Neural cell (in vitro differentiated cells): ENCODE data around the gene ROCK1. TPM values are rescaled to one million over a fixed set of nuclear protein-coding genes. Genes with fewer than 3 reads are reported as not detected.

ENCODE experiments used
- H2AFZ ChIP-seq: fragments of 200-600, 300-800 bp; sonication (generic), shearing (Covaris generic); 2 replicates; pipeline ENCODE4 v1.6.0; 2014; ENCODE audit warnings: low read depth, mild to moderate bottlenecking, antibody characterized with exemption, low read length, moderate library complexity
- H3F3A ChIP-seq: fragments of 200-600 bp; shearing (Covaris generic); 2 replicates; pipeline ENCODE4 v1.6.1; 2016; ENCODE audit warnings: mild to moderate bottlenecking, moderate library complexity, mixed read lengths, antibody characterized with exemption, low read length; ENCODE audit not compliant: insufficient read depth, poor library complexity, severe bottlenecking
- H3K27ac ChIP-seq: fragments of 200-600, 300-800 bp; sonication (generic), shearing (Covaris generic); 2 replicates; pipeline ENCODE4 v1.5.1; 2014; ENCODE audit warnings: mild to moderate bottlenecking, low read length, moderate library complexity
- H3K27me3 ChIP-seq: fragments of 300-800, 200-600 bp; sonication (generic), shearing (Covaris generic); 2 replicates; pipeline ENCODE4 v1.6.0; 2014; ENCODE audit warnings: mild to moderate bottlenecking, low read depth, low read length, moderate library complexity; ENCODE audit not compliant: insufficient read depth
- H3K36me3 ChIP-seq: fragments of 300-800, 200-600 bp; sonication (generic), shearing (Covaris generic); 2 replicates; pipeline ENCODE4 v1.5.1; 2014; ENCODE audit warnings: mild to moderate bottlenecking, antibody characterized with exemption, low read length, moderate library complexity; ENCODE audit not compliant: insufficient read depth
- H3K4me2 ChIP-seq: fragments of 300-800, 200-600 bp; sonication (generic), shearing (Covaris generic); 2 replicates; pipeline ENCODE4 v1.6.0; 2014; ENCODE audit warnings: mild to moderate bottlenecking, low read length
- H3K4me3 ChIP-seq: fragments of 300-800, 200-600 bp; sonication (generic), shearing (Covaris generic); 2 replicates; pipeline ENCODE4 v1.5.1; 2014; ENCODE audit warnings: mild to moderate bottlenecking, low read length, moderate library complexity
- H3K79me2 ChIP-seq: fragments of 200-600 bp; shearing (Covaris generic); replicated peaks from 2 replicates; pipeline ENCODE4 v1.6.0; 2014; ENCODE audit warnings: mild to moderate bottlenecking, low read length, moderate library complexity; ENCODE audit not compliant: insufficient read depth
- H3K9ac ChIP-seq: fragments of 300-800, 200-600 bp; sonication (generic), shearing (Covaris generic); 2 replicates; pipeline ENCODE4 v1.6.1; 2016; ENCODE audit warnings: mild to moderate bottlenecking, low read length, mixed read lengths
- H3K9me2 ChIP-seq: fragments of 200-600 bp; shearing (Covaris generic); 2 replicates; pipeline ENCODE4 v1.6.1; 2016; ENCODE audit warnings: mild to moderate bottlenecking, low read length, mixed read lengths; ENCODE audit not compliant: insufficient read depth
- H3K9me3 ChIP-seq: fragments of 200-600, 300-800 bp; sonication (generic), shearing (Covaris generic); 2 replicates; pipeline ENCODE4 v1.6.1; 2016; ENCODE audit warnings: mild to moderate bottlenecking, mixed run types, low read length, moderate library complexity, mixed read lengths
- H4K20me1 ChIP-seq: fragments of 200-600 bp; shearing (Covaris generic); 2 replicates; pipeline ENCODE4 v1.6.1; 2016; ENCODE audit warnings: mild to moderate bottlenecking, mixed run types; ENCODE audit not compliant: insufficient read depth
- EP300 ChIP-seq: fragments of 450-650 bp; conservative IDR thresholded peaks from 2 replicates; pipeline ENCODE4 v1.6.1; 2014; ENCODE audit warnings: antibody characterized with exemption, mild to moderate bottlenecking, moderate library complexity; ENCODE audit not compliant: poor library complexity, severe bottlenecking
- EZH2 ChIP-seq: fragments of 200-600, 300-800 bp; shearing (Covaris generic), sonication (generic); IDR thresholded peaks from 2 replicates; pipeline ENCODE4 v1.6.1; 2014; ENCODE audit warnings: antibody characterized with exemption, low read length, borderline replicate concordance, mild to moderate bottlenecking; ENCODE audit not compliant: insufficient read depth, poor library complexity, severe bottlenecking
- MXI1 ChIP-seq: fragments of 450-650 bp; conservative IDR thresholded peaks from 2 replicates; pipeline ENCODE4 v1.6.1; 2014; ENCODE audit warnings: antibody characterized with exemption, mild to moderate bottlenecking; ENCODE audit not compliant: poor library complexity, severe bottlenecking
- POLR2AphosphoS5 ChIP-seq: IDR thresholded peaks from 2 replicates; pipeline ENCODE4 v1.6.1; 2012
- RAD21 ChIP-seq: fragments of 450-650 bp; conservative IDR thresholded peaks from 2 replicates; pipeline ENCODE4 v1.6.1; 2014; ENCODE audit warnings: antibody characterized with exemption, mild to moderate bottlenecking, moderate library complexity
- REST ChIP-seq: IDR thresholded peaks from 2 replicates; pipeline ENCODE4 v1.6.1; 2012; ENCODE audit warnings: borderline replicate concordance
- SMC3 ChIP-seq: fragments of 450-650 bp; conservative IDR thresholded peaks from 2 replicates; pipeline ENCODE4 v1.6.1; 2014; ENCODE audit warnings: antibody characterized with exemption, mild to moderate bottlenecking, moderate library complexity; ENCODE audit not compliant: poor library complexity
- TAF1 ChIP-seq: IDR thresholded peaks from 2 replicates; pipeline ENCODE4 v1.6.1; 2012; ENCODE audit warnings: low read depth
- polyA plus RNA-seq: library from polyadenylated mRNA; depleted of rRNA; stranded (reverse); fragments of >200 nt; gene quantifications from 2 replicates; pipeline ENCODE4 v1.2.3, GENCODE V29; 2014
- TF ChIP-seq, protein P1 (sequence below): fragments of 450-650 bp; IDR thresholded peaks from 2 replicates; pipeline ENCODE4 v1.5.1; 2014; ENCODE audit warnings: antibody characterized with exemption, mild to moderate bottlenecking, moderate library complexity; ENCODE audit not compliant: poor library complexity, severe bottlenecking

The ROCK1 gene
- polyA plus RNA-seq, 1 donor from 2014 or later, result 43.0 TPM

DNA sequence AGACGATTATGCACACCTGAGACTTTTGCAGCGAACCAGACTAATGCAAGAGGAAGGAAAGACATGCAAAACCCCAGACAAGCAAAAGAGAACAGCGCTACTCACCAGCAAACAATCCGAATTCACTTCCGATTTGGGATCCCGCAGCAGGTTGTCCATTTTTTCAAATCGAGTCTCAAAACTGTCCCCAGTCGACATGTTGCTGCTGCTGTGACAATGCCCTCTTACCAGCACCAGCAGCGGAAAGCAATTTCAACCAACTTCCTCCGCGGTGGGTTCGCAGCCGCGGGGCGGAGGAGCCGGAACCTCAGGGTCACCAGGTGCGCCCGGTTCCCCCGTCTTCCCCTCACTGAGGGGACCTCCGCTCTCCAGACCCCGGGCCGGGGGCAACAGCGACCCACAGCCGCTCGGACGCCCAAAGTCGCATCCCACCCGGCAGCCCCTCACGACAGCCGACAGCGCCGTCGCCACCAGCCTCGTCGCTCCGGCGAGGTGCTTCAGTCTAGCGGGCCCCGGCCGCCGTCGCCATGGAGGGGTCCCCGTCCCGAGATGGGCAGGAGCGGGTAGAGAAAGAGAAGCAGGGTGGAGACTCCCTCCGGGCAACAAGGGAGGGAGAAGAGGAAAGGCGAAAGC lies 784 bp downstream of the ROCK1 start:
- Histone ChIP-seq H3K27ac (peak overlapping the region; percentile 91), H2AFZ (peak overlapping the region; percentile 78), H3K9ac (peak overlapping the region; percentile 96), H3K36me3 (no peaks in the 10 kb centered on the region), H3K27me3 (peaks cover 7% of the 10 kb centered on the region), H3K9me3 (no peaks in the 10 kb centered on the region), H3K79me2 (peaks cover 50% of the 10 kb centered on the region), H3F3A (no peaks in the 10 kb centered on the region), H3K4me3 (peak overlapping the region; percentile 96), H3K4me2 (peak overlapping the region; percentile 95), H3K9me2 (no peaks in the 10 kb centered on the region), H4K20me1 (peaks cover 6% of the 10 kb centered on the region)
- TF ChIP-seq MXI1 (peak; percentile 51), EZH2 (no peak), POLR2AphosphoS5 (no peak), TAF1 (peak; percentile 33)
- TF ChIP-seq, protein P1, sequence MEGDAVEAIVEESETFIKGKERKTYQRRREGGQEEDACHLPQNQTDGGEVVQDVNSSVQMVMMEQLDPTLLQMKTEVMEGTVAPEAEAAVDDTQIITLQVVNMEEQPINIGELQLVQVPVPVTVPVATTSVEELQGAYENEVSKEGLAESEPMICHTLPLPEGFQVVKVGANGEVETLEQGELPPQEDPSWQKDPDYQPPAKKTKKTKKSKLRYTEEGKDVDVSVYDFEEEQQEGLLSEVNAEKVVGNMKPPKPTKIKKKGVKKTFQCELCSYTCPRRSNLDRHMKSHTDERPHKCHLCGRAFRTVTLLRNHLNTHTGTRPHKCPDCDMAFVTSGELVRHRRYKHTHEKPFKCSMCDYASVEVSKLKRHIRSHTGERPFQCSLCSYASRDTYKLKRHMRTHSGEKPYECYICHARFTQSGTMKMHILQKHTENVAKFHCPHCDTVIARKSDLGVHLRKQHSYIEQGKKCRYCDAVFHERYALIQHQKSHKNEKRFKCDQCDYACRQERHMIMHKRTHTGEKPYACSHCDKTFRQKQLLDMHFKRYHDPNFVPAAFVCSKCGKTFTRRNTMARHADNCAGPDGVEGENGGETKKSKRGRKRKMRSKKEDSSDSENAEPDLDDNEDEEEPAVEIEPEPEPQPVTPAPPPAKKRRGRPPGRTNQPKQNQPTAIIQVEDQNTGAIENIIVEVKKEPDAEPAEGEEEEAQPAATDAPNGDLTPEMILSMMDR, result no peak

- H3K27ac ChIP-seq, result peak overlapping the region; percentile 91
These were observed 1.5 kb downstream of the ROCK1 start for GRCh38 chr18:21109936-21110712.

DNA sequence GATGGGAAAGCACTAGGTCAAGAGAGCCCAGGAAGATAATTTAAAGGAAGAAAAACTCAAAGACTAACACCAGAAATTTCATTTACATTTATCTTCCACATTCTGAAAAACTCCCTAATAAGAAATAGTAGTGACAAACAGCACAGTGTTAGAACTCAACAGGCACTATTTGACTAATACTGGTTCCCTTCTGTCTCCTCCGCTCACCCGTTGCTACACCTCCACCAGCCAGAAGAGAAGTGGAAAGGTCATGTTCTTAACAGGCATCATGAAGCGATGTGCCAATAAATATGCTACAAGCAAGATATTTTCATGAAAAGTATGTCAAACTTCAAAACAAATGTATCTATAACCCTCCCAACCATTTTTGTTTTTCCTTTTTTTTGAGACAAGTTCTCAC lies 5.7 kb downstream of the ROCK1 start:
- Histone ChIP-seq H2AFZ (no peak overlapping the region), H4K20me1 (peaks cover 6% of the 10 kb centered on the region), H3K27me3 (no peaks in the 10 kb centered on the region), H3K4me2 (no peak overlapping the region), H3K9ac (no peak overlapping the region), H3K9me2 (no peaks in the 10 kb centered on the region), H3F3A (no peaks in the 10 kb centered on the region), H3K27ac (no peak overlapping the region), H3K36me3 (no peaks in the 10 kb centered on the region), H3K79me2 (peaks cover 98% of the 10 kb centered on the region), H3K9me3 (no peaks in the 10 kb centered on the region), H3K4me3 (no peak overlapping the region)
- TF ChIP-seq EP300 (no peak), REST (no peak), EZH2 (no peak), TAF1 (no peak), RAD21 (no peak), MXI1 (no peak), SMC3 (no peak), POLR2AphosphoS5 (no peak)
- TF ChIP-seq, protein P1, result no peak

More at GRCh38 chr18:21109936-21110712, 1.5 kb downstream of the ROCK1 start:
- Histone ChIP-seq H3K9me3 (no peaks in the 10 kb centered on the region), H3K9me2 (no peaks in the 10 kb centered on the region), H3K9ac (peak overlapping the region; percentile 96), H4K20me1 (peaks cover 6% of the 10 kb centered on the region), H3K27me3 (peaks cover 7% of the 10 kb centered on the region), H3K36me3 (no peaks in the 10 kb centered on the region), H3F3A (no peaks in the 10 kb centered on the region), H3K4me2 (peak overlapping the region; percentile 95), H2AFZ (no peak overlapping the region), H3K4me3 (peak overlapping the region; percentile 96), H3K79me2 (peaks cover 57% of the 10 kb centered on the region)
- TF ChIP-seq SMC3, result no peak
- TF ChIP-seq RAD21, result no peak
- TF ChIP-seq EZH2, result no peak
- no peak for TF ChIP-seq EP300
